H1 (cell line): ENCODE measurements around the gene PNMA6A.
"Not testable (repeated sequence)": the region's sequence is repeated elsewhere in the genome, so short reads cannot be mapped to it uniquely, and the experiment has no call there.

Source experiments
- CBX5 ChIP-seq: fragments of 300-800, 300-1000 bp; sonication (generic); IDR thresholded peaks from 2 replicates; pipeline ENCODE4 v1.7.1; 2016; ENCODE audit warnings: antibody characterized with exemption, low read length, low read depth
- EZH2 ChIP-seq: fragments of 200-600 bp; sonication (generic); IDR thresholded peaks from 2 replicates; pipeline ENCODE4 v1.7.1; 2012; ENCODE audit warnings: low read depth, mild to moderate bottlenecking, moderate library complexity, low read length, inconsistent platforms; ENCODE audit not compliant: severe bottlenecking
- POLR2A ChIP-seq, 2 experiments: IDR thresholded peaks; 1 replicate in 1 of 2; 2 replicates in 1 of 2; pipeline ENCODE4 v1.6.1; 2011; ENCODE audit warnings: low read depth in 2 of 2, low read length in 2 of 2, mild to moderate bottlenecking in 2 of 2; ENCODE audit errors: control extremely low read depth in 1 of 2

DNA sequence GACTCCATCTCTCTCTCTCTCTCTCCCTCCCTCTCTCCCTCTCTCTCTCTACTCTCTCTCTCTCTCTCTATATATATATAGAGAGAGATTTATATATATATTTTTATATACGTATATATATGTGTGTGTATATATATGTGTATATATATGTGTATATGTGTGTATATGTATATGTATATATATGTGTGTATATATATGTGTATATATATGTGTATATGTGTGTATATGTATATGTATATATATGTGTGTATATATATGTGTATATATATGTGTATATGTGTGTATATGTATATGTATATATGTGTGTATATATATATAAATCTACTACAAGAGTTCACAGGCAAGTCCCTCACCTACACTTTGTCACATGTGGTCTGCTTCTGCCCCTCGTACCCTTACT is 45.8 kb upstream of the PNMA6A start:
- TF ChIP-seq EZH2; CBX5; POLR2A (IDR thresholded peaks at IDR 0.05; ENCODE audit: control extremely low read depth in 1 of 2, low read depth in 2 of 2, low read length in 2 of 2): not testable (repeated sequence)
